IPS-18c (cell line): ENCODE measurements around the gene SMIM23.

Experiments
- H3K4me3 ChIP-seq: 2 replicates; pipeline ENCODE4 v1.7.0; 2013; ENCODE audit warnings: low read depth, mild to moderate bottlenecking, low read length, moderate library complexity; ENCODE audit not compliant: insufficient read depth
- H3K9me3 ChIP-seq: one replicate; pipeline ENCODE4 v1.6.1; 2013; ENCODE audit warnings: mild to moderate bottlenecking, low read length, moderate library complexity; ENCODE audit not compliant: control insufficient read depth, insufficient read depth

Gene SMIM23

GRCh38 chr5:171801839-171802238 is 16.2 kb downstream of the SMIM23 start:
- Histone ChIP-seq H3K4me3 (no peak overlapping the region), H3K9me3 (no peaks in the 10 kb centered on the region)

GRCh38 chr5:171805746-171806145 is 20.1 kb downstream of the SMIM23 start:
- H3K4me3 ChIP-seq: no peak overlapping the region
- H3K9me3 ChIP-seq: no peaks in the 10 kb centered on the region

DNA sequence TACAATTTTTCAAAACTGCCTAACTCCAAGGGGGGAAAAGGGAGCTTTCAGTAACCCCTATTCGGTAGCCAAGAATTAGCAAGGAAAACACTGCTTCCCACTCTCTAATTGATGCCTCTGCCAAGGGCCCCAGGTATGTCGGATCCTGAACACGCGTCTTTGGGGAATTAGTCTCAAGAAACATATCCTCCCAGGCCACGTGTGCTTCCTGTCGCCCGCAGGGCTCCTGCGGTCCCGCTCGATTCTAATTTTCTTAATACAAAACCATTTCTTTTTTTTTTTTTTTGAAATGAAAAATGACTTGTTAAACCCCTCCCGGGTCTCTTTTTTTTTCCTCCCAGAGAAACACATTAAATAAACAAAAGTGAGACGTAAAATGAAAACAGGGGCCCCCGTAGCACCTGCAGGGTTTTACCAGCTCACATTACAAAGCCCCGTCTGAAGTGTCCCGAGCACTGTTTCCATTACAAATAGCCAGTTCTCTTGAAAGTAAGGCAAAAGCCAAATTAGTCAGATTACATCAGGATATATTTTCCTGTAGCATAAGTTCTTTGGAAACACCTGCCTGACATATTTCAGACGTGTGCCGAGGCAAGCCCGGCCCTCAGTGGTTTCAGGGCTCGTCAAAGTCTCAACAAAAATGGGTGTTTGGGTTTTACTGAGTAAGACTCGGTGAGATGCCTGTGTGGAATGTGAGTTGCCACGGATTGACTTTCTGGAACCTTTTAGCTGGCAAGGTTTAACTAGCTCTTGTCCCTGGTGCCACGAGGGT is 21.5 kb downstream of the SMIM23 start:
- no peak overlapping the region for H3K4me3 ChIP-seq

DNA sequence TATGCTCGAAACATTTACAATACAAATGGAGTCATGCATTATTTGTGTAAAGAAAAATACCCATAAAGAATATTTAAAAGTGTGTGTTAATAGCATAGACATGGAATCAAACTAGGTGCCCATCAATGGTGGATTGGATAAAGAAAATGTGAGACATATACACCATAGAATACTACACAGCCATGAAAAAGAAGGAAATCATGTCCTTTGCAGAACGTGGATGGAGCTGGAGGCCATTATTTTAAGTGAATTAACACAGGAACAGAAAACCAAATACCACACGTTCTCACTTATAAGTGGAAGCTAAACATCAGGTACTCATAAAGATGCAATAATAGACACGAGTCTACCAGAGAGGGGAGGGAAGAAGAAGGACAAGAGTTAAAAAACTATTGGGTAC is 22.8 kb downstream of the SMIM23 start:
- peaks cover 3% of the 10 kb centered on the region for H3K9me3 ChIP-seq
- no peak overlapping the region for H3K4me3 ChIP-seq

More for the DNA sequence above, 21.5 kb downstream of the SMIM23 start:
- H3K9me3 ChIP-seq: peaks cover 2% of the 10 kb centered on the region

DNA sequence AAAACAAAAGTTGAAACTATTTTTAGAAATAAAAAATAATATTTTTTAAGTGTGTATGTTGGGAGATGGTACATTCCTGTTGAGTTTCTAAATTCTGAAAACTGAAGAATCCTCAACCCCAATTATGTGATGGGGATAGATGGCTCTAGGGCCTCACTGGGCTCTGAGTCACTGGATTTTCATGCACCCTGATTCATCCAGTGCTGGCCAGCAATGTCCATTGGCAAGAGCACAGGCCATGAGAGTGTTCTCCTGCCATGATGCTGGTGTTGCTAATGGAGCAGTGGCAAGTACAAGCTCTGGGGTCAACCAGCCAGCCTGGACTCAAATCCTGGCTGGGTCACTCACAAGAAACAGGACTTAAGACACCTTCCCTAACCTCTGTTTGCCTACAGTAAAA is 23.3 kb downstream of the SMIM23 start:
- H3K4me3 ChIP-seq: no peak overlapping the region
- H3K9me3 ChIP-seq: peaks cover 3% of the 10 kb centered on the region

DNA sequence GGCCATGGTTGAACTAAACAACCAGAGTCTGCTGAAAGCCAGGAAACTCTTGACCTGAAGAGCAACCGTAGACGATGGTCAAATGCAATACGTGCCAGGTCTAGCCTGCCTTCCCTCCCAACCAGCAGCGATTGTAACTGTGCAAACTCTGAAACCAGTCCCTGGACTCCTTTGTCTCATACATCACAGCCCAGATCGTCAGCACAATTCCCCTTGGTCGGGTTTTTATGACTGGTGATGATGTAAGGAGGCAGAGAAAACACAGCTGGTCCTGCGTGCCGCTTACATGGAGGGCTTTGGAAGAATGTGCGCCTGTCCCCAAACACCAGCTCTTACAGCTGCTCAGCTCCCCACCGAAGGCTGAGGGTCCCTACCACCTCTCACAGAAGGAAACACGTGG is 24.6 kb downstream of the SMIM23 start:
- H3K9me3 ChIP-seq: peaks cover 3% of the 10 kb centered on the region
- H3K4me3 ChIP-seq: no peak overlapping the region

DNA sequence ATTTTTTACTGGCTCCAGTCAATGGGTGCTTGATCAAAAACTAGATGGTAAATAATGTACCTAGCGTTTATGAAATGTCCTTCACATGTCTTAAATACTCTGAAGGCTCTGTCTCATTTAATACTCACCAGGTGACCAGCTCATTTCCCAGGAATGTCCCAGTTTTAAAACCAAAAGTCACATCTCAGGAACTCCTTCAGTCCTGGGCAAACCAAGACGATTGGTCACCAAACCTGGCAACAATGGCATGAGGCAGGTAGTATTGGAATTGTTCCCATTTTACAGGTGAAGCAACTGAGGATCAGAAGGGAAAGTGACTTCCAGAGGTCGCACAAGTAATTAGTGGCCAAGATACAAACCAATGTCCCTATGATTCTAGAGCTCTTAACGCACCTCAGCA is 27.7 kb downstream of the SMIM23 start:
- H3K4me3 ChIP-seq: no peak overlapping the region
- H3K9me3 ChIP-seq: peaks cover 3% of the 10 kb centered on the region

- no peak overlapping the region for H3K4me3 ChIP-seq
- peaks cover 3% of the 10 kb centered on the region for H3K9me3 ChIP-seq
These were observed 28.3 kb downstream of the SMIM23 start for GRCh38 chr5:171813813-171814490.

DNA sequence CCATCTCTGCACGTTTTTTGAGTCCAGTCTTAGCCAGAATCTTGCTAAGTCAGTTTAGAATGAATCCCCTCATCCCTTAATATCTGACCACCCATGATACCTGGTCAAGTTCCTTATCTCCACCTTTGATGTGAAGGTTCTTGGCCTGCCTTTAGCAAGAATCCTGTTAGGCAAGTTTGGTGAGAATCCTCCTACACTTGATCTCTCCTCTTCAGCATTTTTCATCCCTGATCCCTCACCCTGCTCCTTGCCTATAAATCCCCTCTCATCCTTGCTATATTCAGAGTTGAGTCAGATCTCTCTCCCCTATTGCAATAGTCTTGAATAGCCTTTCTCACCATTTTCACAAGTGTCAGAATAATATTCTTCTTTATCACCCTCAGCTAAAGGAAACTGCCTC is 31.0 kb downstream of the SMIM23 start:
- no peak overlapping the region for H3K4me3 ChIP-seq
- peaks cover 3% of the 10 kb centered on the region for H3K9me3 ChIP-seq

GRCh38 chr5:171820561-171820960 is 34.9 kb downstream of the SMIM23 start:
- no peak overlapping the region for H3K4me3 ChIP-seq
- peaks cover 2% of the 10 kb centered on the region for H3K9me3 ChIP-seq

DNA sequence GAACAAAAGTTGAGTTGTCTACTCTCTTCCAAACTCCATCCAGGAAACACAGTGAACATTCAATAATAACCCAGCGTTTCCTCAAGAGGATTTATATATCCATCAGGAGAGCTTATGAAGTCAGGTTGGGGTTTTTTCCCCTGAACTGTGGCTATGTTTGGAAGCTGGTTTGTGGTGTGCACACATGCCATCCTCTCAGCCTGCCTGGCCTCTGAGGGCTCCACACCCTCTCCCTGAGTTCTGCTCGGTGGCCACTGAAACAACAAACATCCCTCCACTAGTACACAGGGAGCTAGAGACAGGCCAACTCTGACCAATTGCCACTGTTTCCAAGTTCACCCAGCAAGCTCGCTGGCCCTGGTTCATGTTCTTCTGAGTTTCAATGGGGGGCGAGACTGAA is 35.7 kb downstream of the SMIM23 start:
- Histone ChIP-seq H3K4me3 (no peak overlapping the region), H3K9me3 (peaks cover 2% of the 10 kb centered on the region)

GRCh38 chr5:171823269-171823668 is 37.7 kb downstream of the SMIM23 start:
- Histone ChIP-seq H3K9me3 (peaks cover 2% of the 10 kb centered on the region), H3K4me3 (no peak overlapping the region)

GRCh38 chr5:171825051-171825450 is 39.4 kb downstream of the SMIM23 start:
- Histone ChIP-seq H3K9me3 (peaks cover 3% of the 10 kb centered on the region), H3K4me3 (no peak overlapping the region)

- peaks cover 5% of the 10 kb centered on the region for H3K9me3 ChIP-seq
- H3K4me3 ChIP-seq: no peak overlapping the region
These were observed 40.5 kb downstream of the SMIM23 start for GRCh38 chr5:171826132-171826531.

- Histone ChIP-seq H3K4me3 (no peak overlapping the region), H3K9me3 (peaks cover 5% of the 10 kb centered on the region)
These were observed 41.5 kb downstream of the SMIM23 start for GRCh38 chr5:171827162-171827561.

DNA sequence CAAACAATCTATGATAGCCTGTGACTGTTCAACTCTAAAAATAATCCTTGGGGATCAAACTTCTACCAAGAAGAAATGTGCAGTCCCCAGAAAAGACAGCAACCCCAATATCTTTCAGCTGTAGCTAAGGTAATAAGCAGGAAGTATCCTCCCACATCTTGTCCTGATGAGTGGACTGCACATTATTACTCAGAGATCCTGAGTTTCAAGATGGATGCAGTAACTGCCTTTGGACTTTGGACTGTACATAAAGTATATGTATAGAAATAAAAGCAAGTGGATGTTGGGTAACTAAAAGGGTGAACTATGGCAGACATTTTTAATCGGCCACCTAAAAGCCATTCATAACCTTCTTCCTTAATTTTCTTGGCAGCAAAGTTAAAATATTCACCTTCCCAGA is 45.1 kb downstream of the SMIM23 start:
- Histone ChIP-seq H3K9me3 (peaks cover 3% of the 10 kb centered on the region), H3K4me3 (no peak overlapping the region)

DNA sequence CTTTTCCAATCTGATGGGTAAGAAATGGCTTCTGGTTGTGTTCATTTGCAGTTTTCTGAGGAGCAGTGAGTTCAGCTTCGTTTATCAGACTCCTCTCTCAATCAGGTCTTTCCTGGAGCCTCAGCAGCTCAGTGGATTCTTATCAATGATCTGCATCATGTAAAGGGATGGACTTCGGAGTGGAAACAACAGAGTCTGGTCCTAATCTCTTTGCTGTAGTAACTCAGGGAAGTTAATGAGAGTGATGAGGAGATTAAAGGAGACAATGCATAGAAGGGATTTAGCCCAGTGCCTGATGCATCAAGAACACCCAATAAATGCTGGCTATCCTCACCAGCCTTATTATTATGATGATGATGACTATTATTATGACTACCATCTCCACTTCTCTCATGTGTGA is 47.2 kb downstream of the SMIM23 start:
- Histone ChIP-seq H3K9me3 (peaks cover 3% of the 10 kb centered on the region), H3K4me3 (no peak overlapping the region)

- H3K4me3 ChIP-seq: no peak overlapping the region
- H3K9me3 ChIP-seq: peaks cover 3% of the 10 kb centered on the region
These were observed 48.8 kb downstream of the SMIM23 start for GRCh38 chr5:171834461-171834860.
